K562 (cell line): ENCODE results near the gene IL13. TPM values are rescaled to one million over a fixed set of nuclear protein-coding genes. Genes with fewer than 3 reads are reported as not detected.

Source experiments
- ATAC-seq: fragments of 200-7000 bp; cut with Tn5 transposase; 3 replicates; pipeline ENCODE4 v1.9.1; 2020; ENCODE audit warnings: moderate library complexity
- BruUV-seq: library from RNA; stranded (reverse); fragments of 400-500 nt; replicated peaks from 2 replicates; lab custom pipeline; 2021; lab: Mats Ljungman, UMichigan
- CTCF ChIA-PET: fragments of 300-600 bp; formaldehyde crosslinking; extraction: SDS; loops from one replicate; lab custom pipeline; 2021; ENCODE audit warnings: low intra/inter-chr PET ratio; lab: Yijun Ruan, JAX
- POLR2A ChIA-PET: fragments of 300-600, 350-650 bp; sonication (Branson Sonifier 250); formaldehyde crosslinking; extraction: SDS; loops from one replicate; lab custom pipeline; 2021; ENCODE audit warnings: antibody characterized with exemption, inconsistent platforms; lab: Yijun Ruan, JAX
- DNase-seq, 4 experiments: peaks; one replicate each; pipeline versions ENCODE4 v3.0.0 to v3.0.0-alpha.2; 2011 to 2018; ENCODE audit warnings: low spot score in 3 of 4, mixed read lengths in 3 of 4; ENCODE audit errors: extremely low read depth in 1 of 4
- FAIRE-seq: peaks from 2 replicates; lab custom pipeline; 2011; peaks lifted over from hg19 to GRCh38; lab: Jason Lieb, UNC
- H2AFZ ChIP-seq: 2 replicates; pipeline ENCODE4 v1.6.0; 2011; ENCODE audit warnings: low read depth, low read length, control low read depth, inconsistent platforms
- H3K27ac ChIP-seq: fragments of 200-600 bp; 3 replicates; pipeline ENCODE4 v1.8.0; 2011; ENCODE audit warnings: low read depth, mild to moderate bottlenecking, control low read depth, inconsistent platforms, low read length, moderate library complexity, mixed read lengths; ENCODE audit errors: extremely low read depth
- H3K27me3 ChIP-seq, 2 experiments: fragments of 300-600 bp in 1 of 2; 2 replicates in 1 of 2; 3 replicates in 1 of 2; pipeline versions ENCODE4 v1.6.0 to v1.8.0; 2011; ENCODE audit warnings: inconsistent platforms in 2 of 2, low read length in 2 of 2, mild to moderate bottlenecking in 1 of 2, mixed read lengths in 1 of 2, moderate library complexity in 1 of 2; ENCODE audit not compliant: control insufficient read depth in 2 of 2, insufficient read depth in 2 of 2
- H3K36me3 ChIP-seq: fragments of 300-600 bp; 3 replicates; pipeline ENCODE4 v1.8.0; 2011; ENCODE audit warnings: mild to moderate bottlenecking, low read length, inconsistent platforms; ENCODE audit not compliant: control insufficient read depth, insufficient read depth
- H3K4me1 ChIP-seq, 2 experiments: fragments of 200-600 bp in 1 of 2; replicated peaks in 1 of 2; 2 replicates in 1 of 2; 3 replicates in 1 of 2; pipeline versions ENCODE4 v1.5.1 to v1.8.0; 2011; ENCODE audit warnings: inconsistent platforms in 2 of 2, low read length in 2 of 2, mild to moderate bottlenecking in 1 of 2, mixed read lengths in 1 of 2, moderate library complexity in 1 of 2; ENCODE audit not compliant: control insufficient read depth in 2 of 2, insufficient read depth in 2 of 2
- H3K4me2 ChIP-seq: 2 replicates; pipeline ENCODE4 v1.6.1; 2011; ENCODE audit warnings: low read length, control low read depth, inconsistent platforms, mixed read lengths; ENCODE audit not compliant: insufficient read depth
- H3K4me3 ChIP-seq: fragments of 200-600 bp; sonication (generic), shearing (Covaris generic); 2 replicates; pipeline ENCODE4 v1.5.1; 2016; ENCODE audit warnings: control low read depth, inconsistent platforms
- H3K79me2 ChIP-seq: fragments of 200-600 bp; 3 replicates; pipeline ENCODE4 v1.8.0; 2011; ENCODE audit warnings: low read length, inconsistent platforms; ENCODE audit not compliant: control insufficient read depth, insufficient read depth
- H3K9ac ChIP-seq, 2 experiments: 2 replicates each; pipeline versions ENCODE4 v1.6.0 to v1.6.1; 2011; ENCODE audit warnings: low read depth in 2 of 2, low read length in 2 of 2, control low read depth in 1 of 2, inconsistent platforms in 1 of 2, mild to moderate bottlenecking in 1 of 2, mixed read lengths in 1 of 2; ENCODE audit not compliant: insufficient read depth in 1 of 2
- H3K9me1 ChIP-seq: one replicate; pipeline ENCODE4 v1.6.0; 2011; ENCODE audit warnings: inconsistent platforms, mild to moderate bottlenecking, low read length, moderate library complexity; ENCODE audit not compliant: control insufficient read depth, insufficient read depth
- H3K9me3 ChIP-seq: replicated peaks from 2 replicates; pipeline ENCODE4 v1.5.1; 2011; ENCODE audit warnings: low read depth, low read length, inconsistent platforms; ENCODE audit not compliant: control insufficient read depth, insufficient read depth
- H4K20me1 ChIP-seq: replicated peaks from 2 replicates; pipeline ENCODE4 v1.6.1; 2011; ENCODE audit warnings: low read length, inconsistent platforms, mixed read lengths; ENCODE audit not compliant: control insufficient read depth, insufficient read depth
- BRCA1 ChIP-seq, 2 experiments: fragments of 450-650 bp in 1 of 2; sonication (generic) in 1 of 2; formaldehyde crosslinking in 1 of 2; IDR thresholded peaks; 2 replicates each; pipeline versions ENCODE4 v1.5.0 to v1.6.1; 2017 to 2020; ENCODE audit warnings: mild to moderate bottlenecking in 1 of 2, missing genetic modification reagents in 1 of 2
- ETV5 ChIP-seq: sonication (generic); formaldehyde crosslinking; IDR thresholded peaks from 2 replicates; pipeline ENCODE4 v1.4.0; 2020; ENCODE audit warnings: low read depth, mild to moderate bottlenecking, missing genetic modification reagents
- FOXK2 ChIP-seq, 2 experiments: fragments of 450-650 bp; IDR thresholded peaks in 1 of 2; conservative IDR thresholded peaks in 1 of 2; 2 replicates each; pipeline ENCODE4 v1.6.1; 2016; ENCODE audit warnings: low read depth in 2 of 2, mild to moderate bottlenecking in 1 of 2
- HMG20A ChIP-seq: fragments of 450-650 bp; formaldehyde crosslinking; conservative IDR thresholded peaks from 2 replicates; pipeline ENCODE4 v1.4.0; 2020; ENCODE audit warnings: mild to moderate bottlenecking, mixed read lengths
- MTA1 ChIP-seq: fragments of 450-650 bp; IDR thresholded peaks from 2 replicates; pipeline ENCODE4 v1.6.1; 2017; ENCODE audit warnings: borderline replicate concordance
- RBM34 ChIP-seq: fragments of 200-400 bp; formaldehyde crosslinking; IDR thresholded peaks from 2 replicates; pipeline ENCODE4 v1.6.1; 2018; ENCODE audit warnings: low read length, borderline replicate concordance; ENCODE audit not compliant: insufficient read depth
- ZNF23 ChIP-seq: fragments of 250-450 bp; sonication (Bioruptor Pico); IDR thresholded peaks from 2 replicates; pipeline ENCODE4 v1.4.0; 2020; ENCODE audit warnings: mild to moderate bottlenecking
- ZNF408 ChIP-seq: fragments of 250-450 bp; sonication (Bioruptor Pico); IDR thresholded peaks from 2 replicates; pipeline ENCODE4 v1.4.0; 2020; ENCODE audit warnings: low read depth, mild to moderate bottlenecking, moderate library complexity
- ZNF695 ChIP-seq: fragments of 450-650 bp; formaldehyde crosslinking; IDR thresholded peaks from 2 replicates; pipeline ENCODE4 v1.4.0; 2020; ENCODE audit warnings: mild to moderate bottlenecking, moderate library complexity
- WGBS: fragments of 100-300 bp; shearing (Covaris generic); methylation state at CpG from one replicate; pipeline ENCODE4 v1.1.6; 2016; ENCODE audit warnings: low coverage, mixed read lengths; ENCODE audit not compliant: insufficient coverage; ENCODE audit errors: missing lambda C conversion rate; 5-methylcytosine and 5-hydroxymethylcytosine counted together
- in situ Hi-C: fragments of 300-500 bp; cut with MboI; formaldehyde crosslinking; loops from 4 replicates; pipeline ENCODE4 v1.15.0; 2018; ENCODE audit warnings: inconsistent platforms, mixed read lengths
- intact Hi-C: fragments of 100-400 bp; cut with micrococcal nuclease; formaldehyde crosslinking; loops from 2 replicates; pipeline ENCODE4 v1.14.2; 2022
- polyA plus RNA-seq, 8 experiments: library from polyadenylated mRNA; depleted of rRNA in 4 of 8; stranded (reverse) in 5 of 8; unstranded in 3 of 8; fragments of >200 nt; fragmentation: Nextera tagmentation in 2 of 8; fragmentation: Illumina TruSeq in 1 of 8; extraction: Ambion mirVana in 2 of 8; extraction: Trizol in 1 of 8; gene quantifications; 2 replicates each; pipeline versions ENCODE4 v1.2.1 to v1.2.3, GENCODE V29; 2011 to 2014; ENCODE audit warnings: inconsistent platforms in 1 of 8, missing spikeins in 1 of 8
- total RNA-seq, 7 experiments: library from RNA; depleted of rRNA in 6 of 7; stranded (reverse); fragments of >200 nt in 6 of 7; fragmentation: Illumina TruSeq in 2 of 7; extraction: Trizol in 2 of 7; gene quantifications; 2 replicates each; pipeline versions ENCODE4 v1.2.1 to v1.2.3, GENCODE V29; 2011 to 2021; ENCODE audit warnings: low replicate concordance in 1 of 7
- TF ChIP-seq, protein P1 (sequence below): fragments of 250-450 bp; sonication (Bioruptor Pico); IDR thresholded peaks from 2 replicates; pipeline ENCODE4 v1.4.0; 2020; ENCODE audit warnings: mild to moderate bottlenecking
- TF ChIP-seq, protein P2 (sequence below): fragments of 450-650 bp; formaldehyde crosslinking; IDR thresholded peaks from 2 replicates; pipeline ENCODE4 v1.4.0; 2022; ENCODE audit warnings: mild to moderate bottlenecking, moderate library complexity
- TF ChIP-seq, protein P3 (sequence below): fragments of 450-650 bp; IDR thresholded peaks from 2 replicates; pipeline ENCODE4 v1.6.1; 2018; ENCODE audit not compliant: partially characterized antibody

IL13 gene
- total and polyA plus RNA-seq, 9 of the 15 experiments (the other 6 are each of a cell fraction or from before 2014, with no cell fraction given) = not detected

DNA sequence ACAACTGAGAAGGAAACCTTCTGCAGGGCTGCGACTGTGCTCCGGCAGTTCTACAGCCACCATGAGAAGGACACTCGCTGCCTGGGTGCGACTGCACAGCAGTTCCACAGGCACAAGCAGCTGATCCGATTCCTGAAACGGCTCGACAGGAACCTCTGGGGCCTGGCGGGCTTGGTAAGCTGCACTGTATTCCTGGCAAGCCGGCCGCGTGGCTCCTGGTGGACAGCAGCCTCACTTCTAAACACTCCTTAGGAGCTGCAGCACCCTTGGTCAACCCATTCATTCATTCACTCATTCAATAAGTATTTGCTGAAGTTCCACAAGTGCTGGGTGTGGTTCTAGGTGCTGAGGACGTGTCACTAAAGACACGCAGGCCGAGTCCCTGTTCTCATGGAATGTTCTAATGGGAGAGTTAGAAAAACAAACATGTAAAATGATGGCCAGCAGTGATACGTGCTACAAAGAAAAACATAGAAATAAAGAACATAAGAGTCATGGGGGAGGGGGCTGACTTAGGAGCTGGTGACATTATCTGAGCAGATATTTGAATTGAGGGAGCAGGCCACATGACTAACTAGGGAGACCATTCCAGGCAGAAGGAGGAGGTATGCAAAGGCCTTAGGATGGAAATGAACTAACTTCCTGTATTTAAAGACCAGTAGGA, 21.9 kb downstream of the IL13 start (continued):
- TF ChIP-seq ETV5 (CRISPR knock-in tag) = no peak
- TF ChIP-seq, protein P1, sequence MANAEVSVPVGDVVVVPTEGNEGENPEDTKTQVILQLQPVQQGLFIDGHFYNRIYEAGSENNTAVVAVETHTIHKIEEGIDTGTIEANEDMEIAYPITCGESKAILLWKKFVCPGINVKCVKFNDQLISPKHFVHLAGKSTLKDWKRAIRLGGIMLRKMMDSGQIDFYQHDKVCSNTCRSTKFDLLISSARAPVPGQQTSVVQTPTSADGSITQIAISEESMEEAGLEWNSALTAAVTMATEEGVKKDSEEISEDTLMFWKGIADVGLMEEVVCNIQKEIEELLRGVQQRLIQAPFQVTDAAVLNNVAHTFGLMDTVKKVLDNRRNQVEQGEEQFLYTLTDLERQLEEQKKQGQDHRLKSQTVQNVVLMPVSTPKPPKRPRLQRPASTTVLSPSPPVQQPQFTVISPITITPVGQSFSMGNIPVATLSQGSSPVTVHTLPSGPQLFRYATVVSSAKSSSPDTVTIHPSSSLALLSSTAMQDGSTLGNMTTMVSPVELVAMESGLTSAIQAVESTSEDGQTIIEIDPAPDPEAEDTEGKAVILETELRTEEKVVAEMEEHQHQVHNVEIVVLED (CRISPR knock-in tag) = no peak

DNA sequence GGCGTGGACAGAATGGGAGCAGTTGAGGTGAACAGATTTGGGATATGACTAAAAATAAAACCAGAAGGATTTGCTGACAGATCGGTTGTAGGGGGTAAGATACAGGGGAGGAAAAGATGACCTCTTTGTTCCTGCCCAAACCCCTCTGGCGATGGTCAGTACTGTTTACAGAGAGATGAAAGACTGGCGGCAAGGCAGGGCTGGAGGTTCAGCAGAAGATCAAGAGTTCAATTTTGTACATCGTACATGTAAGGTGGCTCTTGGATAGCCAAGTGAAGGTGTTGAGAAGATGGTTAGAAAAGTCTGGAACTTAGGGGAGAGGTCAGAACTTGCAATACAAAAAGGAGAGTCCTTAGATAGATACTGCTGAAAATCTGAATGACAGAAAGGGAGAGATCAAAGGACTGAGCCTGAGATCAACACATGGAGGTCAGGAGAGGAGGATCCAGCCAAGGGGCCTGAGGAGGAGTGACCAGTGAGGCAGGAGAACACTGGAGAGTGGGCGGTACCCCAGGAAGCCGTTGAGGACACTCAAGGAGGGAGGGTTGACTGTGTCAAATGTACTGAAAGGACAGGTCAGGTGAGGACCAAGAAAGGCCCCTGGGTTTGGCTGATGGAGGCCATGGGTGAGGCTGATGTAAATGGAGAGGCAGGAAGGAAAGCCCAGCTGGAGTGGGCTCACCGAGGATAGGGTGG, 23.0 kb downstream of the IL13 start:
- intact Hi-C loops = no loop called here
- POLR2A ChIA-PET = interaction anchor here (0.7 kb wide), 1 partner anchor 9 kb away, joined by 5 read pairs; no protein-coding TSS in a partner anchor
- Histone ChIP-seq H3K4me2 (no peak overlapping the region), H3K9ac (no peak overlapping the region), H3K27ac (no peak overlapping the region), H2AFZ (peak overlapping the region; percentile 56), H3K9me3 (no peaks in the 10 kb centered on the region), H3K4me1 (peaks cover 7 to 39% of the 10 kb centered on the region in 2 experiments), H3K27me3 (no peaks in the 10 kb centered on the region), H4K20me1 (no peaks in the 10 kb centered on the region), H3K4me3 (no peak overlapping the region), H3K36me3 (no peaks in the 10 kb centered on the region), H3K79me2 (no peaks in the 10 kb centered on the region), H3K9me1 (no peaks in the 10 kb centered on the region)
- 74% methylated on average over 8 of the region's 8 CpGs for WGBS
- DNase-seq (peak in 2 of 4 experiments; percentile 14 to 51), FAIRE-seq (no peak), ATAC-seq (peak; percentile 54)
- in situ Hi-C loops = no loop called here
- CTCF ChIA-PET = no interaction called here
- BruUV-seq = no TSS peak
- TF ChIP-seq HMG20A (CRISPR knock-in tag) = no peak
- TF ChIP-seq ZNF23 (CRISPR knock-in tag) = no peak
- TF ChIP-seq, protein P2, sequence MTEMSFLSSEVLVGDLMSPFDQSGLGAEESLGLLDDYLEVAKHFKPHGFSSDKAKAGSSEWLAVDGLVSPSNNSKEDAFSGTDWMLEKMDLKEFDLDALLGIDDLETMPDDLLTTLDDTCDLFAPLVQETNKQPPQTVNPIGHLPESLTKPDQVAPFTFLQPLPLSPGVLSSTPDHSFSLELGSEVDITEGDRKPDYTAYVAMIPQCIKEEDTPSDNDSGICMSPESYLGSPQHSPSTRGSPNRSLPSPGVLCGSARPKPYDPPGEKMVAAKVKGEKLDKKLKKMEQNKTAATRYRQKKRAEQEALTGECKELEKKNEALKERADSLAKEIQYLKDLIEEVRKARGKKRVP (CRISPR knock-in tag) = no peak
- TF ChIP-seq ZNF408 (CRISPR knock-in tag) = no peak
- TF ChIP-seq RBM34 = no peak
- TF ChIP-seq, protein P3, sequence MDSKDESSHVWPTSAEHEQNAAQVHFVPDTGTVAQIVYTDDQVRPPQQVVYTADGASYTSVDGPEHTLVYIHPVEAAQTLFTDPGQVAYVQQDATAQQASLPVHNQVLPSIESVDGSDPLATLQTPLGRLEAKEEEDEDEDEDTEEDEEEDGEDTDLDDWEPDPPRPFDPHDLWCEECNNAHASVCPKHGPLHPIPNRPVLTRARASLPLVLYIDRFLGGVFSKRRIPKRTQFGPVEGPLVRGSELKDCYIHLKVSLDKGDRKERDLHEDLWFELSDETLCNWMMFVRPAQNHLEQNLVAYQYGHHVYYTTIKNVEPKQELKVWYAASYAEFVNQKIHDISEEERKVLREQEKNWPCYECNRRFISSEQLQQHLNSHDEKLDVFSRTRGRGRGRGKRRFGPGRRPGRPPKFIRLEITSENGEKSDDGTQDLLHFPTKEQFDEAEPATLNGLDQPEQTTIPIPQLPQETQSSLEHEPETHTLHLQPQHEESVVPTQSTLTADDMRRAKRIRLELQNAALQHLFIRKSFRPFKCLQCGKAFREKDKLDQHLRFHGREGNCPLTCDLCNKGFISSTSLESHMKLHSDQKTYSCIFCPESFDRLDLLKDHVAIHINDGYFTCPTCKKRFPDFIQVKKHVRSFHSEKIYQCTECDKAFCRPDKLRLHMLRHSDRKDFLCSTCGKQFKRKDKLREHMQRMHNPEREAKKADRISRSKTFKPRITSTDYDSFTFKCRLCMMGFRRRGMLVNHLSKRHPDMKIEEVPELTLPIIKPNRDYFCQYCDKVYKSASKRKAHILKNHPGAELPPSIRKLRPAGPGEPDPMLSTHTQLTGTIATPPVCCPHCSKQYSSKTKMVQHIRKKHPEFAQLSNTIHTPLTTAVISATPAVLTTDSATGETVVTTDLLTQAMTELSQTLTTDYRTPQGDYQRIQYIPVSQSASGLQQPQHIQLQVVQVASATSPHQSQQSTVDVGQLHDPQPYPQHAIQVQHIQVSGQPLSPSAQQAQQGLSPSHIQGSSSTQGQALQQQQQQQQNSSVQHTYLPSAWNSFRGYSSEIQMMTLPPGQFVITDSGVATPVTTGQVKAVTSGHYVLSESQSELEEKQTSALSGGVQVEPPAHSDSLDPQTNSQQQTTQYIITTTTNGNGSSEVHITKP = no peak
- no peak for TF ChIP-seq BRCA1 (IDR thresholded peaks at IDR 0.05)
- TF ChIP-seq BRCA1 (CRISPR knock-in tag; IDR thresholded peaks at IDR 0.05) = no peak
- no peak for TF ChIP-seq ZNF695 (CRISPR knock-in tag)
- no peak for TF ChIP-seq MTA1
- TF ChIP-seq FOXK2 (conservative IDR thresholded peaks at IDR 0.05 in 1 of 2, IDR thresholded peaks at IDR 0.05 in 1 of 2; ENCODE audit: low read depth in 2 of 2) = no peak
